A549 (cell line): Measurements from ENCODE around the gene SUMO2.
A peak's percentile ranks its signal among the peaks of the same experiment; 100 is the strongest.

Source experiments
- CHD4 ChIP-seq: fragments of 200-600 bp; sonication (generic); IDR thresholded peaks from 2 replicates; pipeline ENCODE4 v1.6.1; 2016; ENCODE audit warnings: antibody characterized with exemption, mild to moderate bottlenecking, borderline replicate concordance
- FOSL2 ChIP-seq, 2 experiments: fragments of 450-650 bp in 1 of 2; fragments of >200 bp in 1 of 2; sonication (Bioruptor Twin) in 1 of 2; formaldehyde crosslinking; IDR thresholded peaks; 2 replicates each; pipeline versions ENCODE4 v1.5.0 to v1.6.1; 2016 to 2020; ENCODE audit warnings: mild to moderate bottlenecking in 1 of 2, moderate library complexity in 1 of 2
- JUN ChIP-seq, 2 experiments: fragments of >200 bp; sonication (Bioruptor Twin); formaldehyde crosslinking; IDR thresholded peaks; 2 replicates in 1 of 2; 3 replicates in 1 of 2; pipeline ENCODE4 v1.6.1; 2016 to 2017
- POLR2A ChIP-seq: IDR thresholded peaks from 2 replicates; pipeline ENCODE4 v1.6.1; 2012; ENCODE audit warnings: mild to moderate bottlenecking, low read length
- RCOR1 ChIP-seq: fragments of 150-350 bp; IDR thresholded peaks from 2 replicates; pipeline ENCODE4 v1.6.1; 2014; ENCODE audit warnings: antibody characterized with exemption, low read length, low read depth
- REST ChIP-seq: fragments of 200-600 bp; sonication (generic); IDR thresholded peaks from 2 replicates; pipeline ENCODE4 v1.6.1; 2016; ENCODE audit warnings: antibody characterized with exemption, mild to moderate bottlenecking, moderate library complexity
- TF ChIP-seq, protein P1 (sequence below): fragments of >200 bp; sonication (Bioruptor Twin); formaldehyde crosslinking; IDR thresholded peaks from 3 replicates; pipeline ENCODE4 v1.5.1; 2016

- TF ChIP-seq, protein P1, sequence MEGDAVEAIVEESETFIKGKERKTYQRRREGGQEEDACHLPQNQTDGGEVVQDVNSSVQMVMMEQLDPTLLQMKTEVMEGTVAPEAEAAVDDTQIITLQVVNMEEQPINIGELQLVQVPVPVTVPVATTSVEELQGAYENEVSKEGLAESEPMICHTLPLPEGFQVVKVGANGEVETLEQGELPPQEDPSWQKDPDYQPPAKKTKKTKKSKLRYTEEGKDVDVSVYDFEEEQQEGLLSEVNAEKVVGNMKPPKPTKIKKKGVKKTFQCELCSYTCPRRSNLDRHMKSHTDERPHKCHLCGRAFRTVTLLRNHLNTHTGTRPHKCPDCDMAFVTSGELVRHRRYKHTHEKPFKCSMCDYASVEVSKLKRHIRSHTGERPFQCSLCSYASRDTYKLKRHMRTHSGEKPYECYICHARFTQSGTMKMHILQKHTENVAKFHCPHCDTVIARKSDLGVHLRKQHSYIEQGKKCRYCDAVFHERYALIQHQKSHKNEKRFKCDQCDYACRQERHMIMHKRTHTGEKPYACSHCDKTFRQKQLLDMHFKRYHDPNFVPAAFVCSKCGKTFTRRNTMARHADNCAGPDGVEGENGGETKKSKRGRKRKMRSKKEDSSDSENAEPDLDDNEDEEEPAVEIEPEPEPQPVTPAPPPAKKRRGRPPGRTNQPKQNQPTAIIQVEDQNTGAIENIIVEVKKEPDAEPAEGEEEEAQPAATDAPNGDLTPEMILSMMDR: peak; percentile 95
- TF ChIP-seq POLR2A (peak; percentile 72), REST (peak; percentile 65), JUN (IDR thresholded peaks at IDR 0.05) (peak; percentile 86 to 98), RCOR1 (no peak), FOSL2 (IDR thresholded peaks at IDR 0.05) (no peak), FOSL2 (CRISPR knock-in tag; IDR thresholded peaks at IDR 0.05) (no peak), CHD4 (0 out of 2 replicates have a peak, but pooled peaks have one; percentile 62)
These were observed 51.3 kb downstream of the SUMO2 start, which contains the start of gene NT5C for GRCh38 chr17:75131278-75132017.
